NCI-H1930 (cell line): Measurements from ENCODE around the gene RET.

Source experiments
- DNase-seq, 2 experiments: peaks; one replicate each; lab custom pipeline; 2025; lab: John Stamatoyannopoulos, UW

RET gene

DNA sequence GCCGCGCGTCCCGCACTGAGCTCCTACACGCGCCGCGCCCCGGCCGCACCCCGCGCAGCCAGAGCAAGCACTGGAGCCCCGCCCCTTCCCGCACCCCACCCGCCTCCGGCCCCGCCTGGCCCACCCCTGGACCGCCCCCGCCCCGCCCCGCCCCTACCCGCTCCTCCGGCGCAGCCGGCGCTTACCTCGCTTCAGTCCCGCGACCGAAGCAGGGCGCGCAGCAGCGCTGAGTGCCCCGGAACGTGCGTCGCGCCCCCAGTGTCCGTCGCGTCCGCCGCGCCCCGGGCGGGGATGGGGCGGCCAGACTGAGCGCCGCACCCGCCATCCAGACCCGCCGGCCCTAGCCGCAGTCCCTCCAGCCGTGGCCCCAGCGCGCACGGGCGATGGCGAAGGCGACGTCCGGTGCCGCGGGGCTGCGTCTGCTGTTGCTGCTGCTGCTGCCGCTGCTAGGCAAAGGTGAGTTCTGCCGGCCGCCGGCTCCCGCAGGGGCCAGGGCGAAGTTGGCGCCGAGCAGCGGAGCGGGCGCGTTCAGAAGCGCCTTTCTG, at the start of gene RET:
RET (plus strand) TSS at position 194 of the 545 bp plus-strand sequence; CDS start at position 384, 190 bp downstream.
- DNase-seq = no peak

DNA sequence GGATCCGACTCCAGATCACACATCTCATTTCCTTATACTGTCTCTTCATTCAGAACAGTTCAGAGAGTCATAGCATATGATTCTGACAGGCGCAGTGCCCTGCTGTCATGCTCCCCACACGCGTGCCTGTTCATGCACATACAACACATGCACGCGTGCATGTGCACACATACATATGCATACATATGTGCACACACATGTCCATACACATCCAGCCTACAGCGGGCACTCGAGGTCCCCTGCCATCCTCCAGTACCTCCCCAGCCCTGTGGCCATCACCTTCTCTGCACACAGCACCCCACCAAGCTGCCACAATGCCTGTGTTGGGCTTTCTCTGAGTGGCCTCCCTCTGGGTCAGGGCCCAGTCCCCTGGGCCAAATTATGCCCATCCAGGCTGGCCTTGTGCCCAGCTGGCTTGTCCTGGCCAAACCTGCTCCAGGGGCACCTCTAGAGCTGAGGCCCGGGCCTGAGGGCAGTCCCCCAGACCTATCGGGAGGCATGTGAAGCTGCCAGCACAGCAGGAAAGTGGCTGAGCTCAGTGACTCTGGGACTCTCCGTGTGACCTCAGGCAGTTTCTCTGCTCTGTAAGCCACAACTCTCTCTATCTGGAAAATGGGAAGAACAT, 49.4 kb upstream of the RET start:
- DNase-seq = no peak

DNA sequence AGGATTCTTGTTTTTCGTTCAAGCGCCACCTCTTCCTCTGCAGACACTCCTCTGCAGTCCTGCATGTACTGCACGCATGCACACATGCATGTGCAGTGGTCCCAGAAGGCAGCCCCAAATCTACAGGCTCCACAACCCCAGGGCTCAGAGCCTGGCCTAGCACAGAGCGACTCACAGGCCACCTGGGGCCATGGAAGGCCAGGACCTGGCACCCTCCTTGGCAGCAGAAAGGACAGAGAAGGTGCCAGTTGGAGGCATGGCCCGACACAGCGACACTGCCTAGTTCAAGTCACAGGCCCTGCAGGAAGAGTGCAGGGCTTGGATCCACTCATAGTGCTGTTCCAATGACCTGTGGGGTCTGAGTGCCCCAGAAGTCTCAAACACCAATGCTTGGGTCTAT, 48.7 kb upstream of the RET start:
- no peak for DNase-seq

DNA sequence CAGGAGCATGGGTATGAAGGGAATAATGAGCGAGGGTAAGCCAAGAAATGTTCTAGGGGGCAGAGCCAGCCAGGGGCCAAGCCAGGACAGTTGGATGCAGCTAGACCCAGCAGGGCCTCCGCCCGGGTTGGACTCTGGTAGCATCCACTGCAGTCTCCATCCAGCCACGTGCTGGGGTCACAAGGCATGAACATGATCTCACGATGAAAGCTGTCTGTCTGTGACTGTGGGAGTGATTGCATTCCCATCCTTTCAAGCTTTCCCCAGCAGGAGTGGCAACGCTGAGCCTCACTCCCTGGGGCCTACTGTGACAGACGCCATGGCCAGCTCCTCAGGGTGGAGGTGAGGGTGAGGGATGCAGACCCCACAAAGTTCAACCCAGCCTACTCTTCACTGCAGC, 47.8 kb upstream of the RET start:
- no peak for DNase-seq

DNA sequence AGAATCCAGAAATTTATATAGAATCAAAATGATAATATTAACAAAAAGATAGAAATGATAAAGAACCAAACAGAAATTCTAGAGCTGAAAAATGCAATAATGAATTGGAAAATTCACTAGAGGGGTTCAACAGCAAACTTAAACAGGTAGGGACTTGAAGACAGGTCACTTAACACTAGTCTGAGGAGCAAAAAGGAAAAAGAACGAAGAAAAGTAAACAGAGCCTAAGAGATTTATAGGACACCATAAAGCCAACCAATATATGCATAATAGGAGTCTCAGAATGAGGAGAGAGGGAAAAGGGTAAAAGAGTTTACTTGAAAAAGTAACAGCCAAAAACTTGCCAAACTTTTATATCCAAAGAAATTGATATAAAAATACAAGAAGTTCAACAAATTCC, 44.3 kb upstream of the RET start:
- DNase-seq = no peak

DNA sequence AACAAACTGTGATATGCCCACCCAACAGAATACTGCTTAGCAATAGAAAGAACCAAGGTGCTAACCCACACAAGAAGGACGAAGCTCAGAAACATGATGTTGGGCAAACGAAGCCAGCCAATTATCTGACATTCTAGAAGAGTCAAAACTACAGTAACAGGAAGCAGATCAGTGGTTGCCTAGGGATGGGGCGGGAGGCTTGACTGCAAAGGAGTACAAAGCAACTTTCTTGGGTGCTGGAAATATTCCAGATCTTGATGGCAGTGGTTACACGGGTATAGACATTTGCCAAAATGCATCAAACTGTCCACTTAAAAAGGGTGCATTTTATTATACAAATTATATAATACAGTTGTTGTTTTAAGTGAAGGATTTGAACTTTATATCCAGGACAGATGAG, 41.1 kb upstream of the RET start:
- no peak for DNase-seq

DNA sequence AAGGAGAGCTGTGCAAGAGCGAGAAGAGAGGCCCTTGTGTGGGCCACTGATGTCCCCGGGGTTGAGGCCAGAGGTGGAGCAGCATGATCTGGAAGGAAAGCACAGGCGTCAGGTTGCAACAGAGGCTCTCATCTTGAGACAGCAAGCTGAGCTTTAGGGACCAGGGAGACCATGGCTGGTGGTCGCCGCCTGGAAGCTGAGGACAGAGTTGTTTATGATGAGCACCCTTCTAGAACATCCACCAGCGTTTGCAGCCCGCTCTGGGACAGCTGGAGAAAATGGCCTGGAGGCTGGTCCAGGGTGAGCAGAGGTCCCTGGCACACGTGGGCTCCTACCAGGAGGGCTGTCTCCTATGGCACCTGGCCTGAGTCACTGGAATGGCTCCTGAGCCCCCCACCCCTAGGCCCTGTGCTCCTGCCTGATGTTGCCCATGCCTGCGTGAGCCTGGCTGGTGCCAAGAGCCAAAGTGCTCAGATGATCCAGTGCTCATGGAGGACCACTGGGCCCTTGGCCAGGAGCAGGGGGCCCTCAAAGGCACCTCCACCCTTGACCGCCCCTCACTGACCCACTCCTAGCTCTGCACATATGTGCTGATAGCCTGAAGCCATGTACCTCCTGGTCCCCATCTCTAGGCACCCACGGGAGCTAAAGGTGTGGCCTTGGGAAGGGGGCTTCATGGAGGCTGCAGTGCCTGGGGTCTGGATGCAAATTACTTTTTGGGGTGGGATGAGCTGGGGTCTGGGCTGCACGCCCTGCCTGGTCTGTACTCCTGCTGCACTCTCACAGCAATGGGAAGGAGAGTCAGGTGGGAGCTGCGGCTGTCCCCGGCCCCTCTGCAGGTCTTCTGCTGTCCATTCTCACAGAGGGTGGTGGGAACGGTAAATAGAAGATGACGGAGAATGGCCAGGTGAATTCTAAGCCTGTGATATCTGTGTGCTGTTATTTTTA, 40.1 kb upstream of the RET start:
- DNase-seq = no peak

DNA sequence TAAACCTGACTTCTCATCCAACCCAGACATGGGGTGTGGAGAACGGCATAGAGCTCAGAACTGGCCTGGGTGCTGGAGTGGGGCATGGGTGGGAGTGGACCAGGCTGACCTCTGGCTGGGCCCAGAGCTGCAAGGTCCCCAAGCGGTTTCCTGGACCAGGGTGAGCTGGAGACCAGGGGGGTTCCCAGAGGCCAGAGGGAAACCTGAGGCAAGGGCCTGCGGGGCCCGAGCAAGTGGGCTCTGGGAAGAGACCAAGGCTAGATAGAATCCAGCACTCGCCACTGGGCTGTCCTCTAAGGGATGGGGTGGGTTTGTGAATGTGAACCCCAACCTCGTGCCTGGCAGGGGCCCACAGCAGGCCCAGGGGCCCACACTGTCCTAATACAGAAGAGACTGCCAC, 39.4 kb upstream of the RET start:
- DNase-seq = no peak

DNA sequence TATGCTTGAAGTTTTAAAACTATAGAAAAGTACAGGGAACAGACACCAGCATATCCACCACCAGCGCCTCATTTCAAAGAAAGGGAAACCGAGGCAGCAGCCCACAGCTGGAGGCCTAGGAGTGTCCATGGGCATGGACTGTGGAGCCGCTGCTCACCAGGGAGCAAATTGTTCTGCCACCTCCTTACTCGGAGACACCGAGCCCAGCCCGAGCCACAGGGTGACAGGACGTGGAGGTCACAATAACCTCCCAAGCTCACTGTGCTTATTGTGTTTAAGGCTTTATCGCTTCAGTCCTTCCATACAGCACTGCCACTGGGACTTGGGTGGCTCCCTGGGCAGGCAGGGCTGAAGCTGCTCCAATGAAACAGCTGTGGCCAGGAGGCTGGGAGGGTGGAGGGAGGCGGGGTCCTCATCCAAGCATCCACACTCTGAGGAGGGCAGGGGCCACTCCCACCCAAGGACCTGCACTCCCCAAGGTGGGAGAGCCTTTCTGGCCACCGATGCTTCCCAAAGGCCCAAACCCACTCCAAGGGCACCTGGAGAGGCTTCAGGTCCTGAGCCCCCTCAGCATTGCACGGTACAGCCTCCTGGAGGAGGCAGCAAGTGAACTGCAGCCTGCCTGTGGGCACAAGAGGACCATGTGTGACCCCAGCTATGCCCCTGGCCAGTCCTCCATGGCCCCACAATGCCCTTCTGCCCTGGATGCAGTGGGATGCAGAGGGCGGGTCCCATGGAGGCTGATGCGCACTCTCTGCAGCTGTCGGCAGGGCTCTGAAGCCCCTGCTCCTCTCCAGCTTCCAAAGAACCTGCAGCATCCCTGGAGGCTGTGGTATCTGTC, 38.7 kb upstream of the RET start:
- DNase-seq = no peak

DNA sequence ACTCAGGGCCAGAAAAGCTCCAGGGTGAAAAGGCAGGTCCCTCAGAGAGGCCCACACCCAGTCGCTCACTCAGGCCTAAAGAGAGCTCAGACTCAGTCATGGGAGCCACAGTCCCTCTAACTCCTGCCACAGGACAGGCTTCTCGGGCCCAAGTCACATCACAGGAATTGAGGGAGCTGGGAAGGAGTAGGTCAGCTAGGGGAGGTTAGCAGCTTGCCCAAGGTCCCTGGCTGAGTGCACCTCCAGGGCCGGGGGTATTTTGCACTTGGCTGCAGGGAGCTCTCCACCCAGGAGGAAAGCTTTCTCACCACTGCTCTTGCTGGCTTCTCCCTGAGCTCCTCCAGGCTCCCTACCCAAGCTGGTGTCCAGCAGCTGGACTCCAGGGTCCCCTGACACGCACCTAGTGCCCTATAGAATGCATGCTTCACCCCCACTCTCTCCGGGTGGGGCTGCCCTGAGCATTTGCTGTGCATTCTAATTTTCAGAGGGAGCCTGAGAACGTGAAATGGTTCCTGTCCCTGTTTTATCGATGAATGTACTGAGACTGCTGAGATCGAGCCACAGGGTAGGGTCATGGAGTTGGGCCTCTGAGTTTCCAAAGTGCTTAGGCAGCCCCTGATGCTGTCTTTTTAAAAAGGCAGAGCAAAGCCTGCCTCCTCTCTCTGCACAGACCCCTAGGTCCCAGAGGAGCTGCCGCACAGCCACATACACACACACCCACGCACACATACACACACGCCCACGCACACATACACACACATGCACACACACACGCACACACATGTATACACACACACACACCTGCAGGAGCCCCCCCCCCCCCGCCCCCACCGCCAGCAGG, 37.9 kb upstream of the RET start:
- no peak for DNase-seq

DNA sequence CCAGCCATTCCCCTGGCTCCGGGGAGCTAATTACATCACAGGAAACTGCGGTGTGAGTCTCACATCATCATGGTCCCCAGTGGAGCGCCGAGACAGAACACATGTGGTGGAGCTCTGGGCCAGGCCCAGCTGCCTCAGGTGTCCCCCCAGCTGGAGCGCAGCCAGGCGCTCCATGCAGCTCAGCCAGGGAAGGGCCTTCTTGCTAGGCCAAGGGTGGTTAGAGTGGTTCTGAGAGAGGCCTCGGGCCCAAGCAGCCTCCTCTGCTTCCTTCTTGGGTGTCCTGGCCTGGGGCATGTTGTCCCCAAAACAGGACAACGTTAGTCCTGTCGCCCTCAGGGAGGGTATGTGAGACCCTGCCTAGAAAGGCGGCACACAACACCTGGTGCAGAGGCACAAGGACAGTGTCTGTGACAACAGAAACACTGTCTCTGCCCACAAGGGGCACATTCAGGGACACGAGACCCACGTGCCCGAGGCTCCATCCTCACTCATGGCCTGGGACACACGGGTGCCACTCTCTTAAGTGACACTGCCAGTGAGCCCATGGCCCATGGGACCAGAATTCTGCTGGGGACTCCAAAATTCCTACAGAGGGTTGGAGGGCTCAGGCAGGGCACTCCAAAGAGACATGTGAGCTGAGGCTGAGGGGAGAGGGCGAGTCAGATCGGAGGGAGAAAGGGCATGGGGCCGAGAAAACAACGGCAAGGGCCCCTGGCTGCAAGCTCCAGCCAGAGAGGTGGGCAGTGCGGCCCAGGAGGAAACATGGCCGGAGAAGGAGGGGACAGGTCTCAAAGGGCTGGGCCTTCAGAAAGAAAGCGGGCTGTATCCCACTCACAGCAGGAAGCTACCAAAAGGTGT, 37.0 kb upstream of the RET start:
- DNase-seq = no peak

DNA sequence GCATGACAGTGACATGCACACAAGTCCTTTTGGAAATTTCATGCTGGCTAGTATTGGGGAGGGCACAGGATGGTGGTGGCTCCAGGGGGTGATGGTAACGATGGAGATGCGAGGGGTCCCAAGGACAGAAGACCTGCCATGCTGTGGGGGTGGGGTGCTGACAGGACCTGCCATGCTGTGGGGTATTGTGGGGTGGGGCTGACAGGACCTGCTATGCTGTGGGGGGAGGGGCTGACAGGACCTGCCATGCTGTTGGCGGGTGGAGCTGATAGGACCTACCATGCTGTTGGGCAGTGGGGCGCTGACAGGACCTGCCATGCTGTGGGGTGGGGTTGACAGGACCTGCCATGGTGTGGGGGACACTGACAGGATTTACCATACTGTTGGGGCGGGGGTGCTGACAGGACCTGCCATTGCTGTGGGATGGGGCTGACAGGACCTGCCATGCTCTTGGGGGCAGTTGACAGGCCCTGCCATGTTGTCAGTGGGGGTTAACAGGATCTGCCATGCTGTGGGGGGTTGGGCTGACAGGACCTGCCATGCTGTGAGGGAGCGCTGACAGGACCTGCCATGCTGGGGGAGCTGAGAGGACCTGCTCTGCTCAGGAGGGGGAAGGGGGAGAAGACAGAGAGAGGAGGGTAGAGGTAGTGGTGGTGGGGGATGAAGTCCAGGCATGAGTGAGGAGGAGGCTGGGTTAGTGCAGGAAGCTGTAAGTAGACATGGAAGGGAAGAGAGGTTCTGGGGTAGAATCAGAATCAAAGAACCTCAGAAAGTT, 36.2 kb upstream of the RET start:
- no peak for DNase-seq

DNA sequence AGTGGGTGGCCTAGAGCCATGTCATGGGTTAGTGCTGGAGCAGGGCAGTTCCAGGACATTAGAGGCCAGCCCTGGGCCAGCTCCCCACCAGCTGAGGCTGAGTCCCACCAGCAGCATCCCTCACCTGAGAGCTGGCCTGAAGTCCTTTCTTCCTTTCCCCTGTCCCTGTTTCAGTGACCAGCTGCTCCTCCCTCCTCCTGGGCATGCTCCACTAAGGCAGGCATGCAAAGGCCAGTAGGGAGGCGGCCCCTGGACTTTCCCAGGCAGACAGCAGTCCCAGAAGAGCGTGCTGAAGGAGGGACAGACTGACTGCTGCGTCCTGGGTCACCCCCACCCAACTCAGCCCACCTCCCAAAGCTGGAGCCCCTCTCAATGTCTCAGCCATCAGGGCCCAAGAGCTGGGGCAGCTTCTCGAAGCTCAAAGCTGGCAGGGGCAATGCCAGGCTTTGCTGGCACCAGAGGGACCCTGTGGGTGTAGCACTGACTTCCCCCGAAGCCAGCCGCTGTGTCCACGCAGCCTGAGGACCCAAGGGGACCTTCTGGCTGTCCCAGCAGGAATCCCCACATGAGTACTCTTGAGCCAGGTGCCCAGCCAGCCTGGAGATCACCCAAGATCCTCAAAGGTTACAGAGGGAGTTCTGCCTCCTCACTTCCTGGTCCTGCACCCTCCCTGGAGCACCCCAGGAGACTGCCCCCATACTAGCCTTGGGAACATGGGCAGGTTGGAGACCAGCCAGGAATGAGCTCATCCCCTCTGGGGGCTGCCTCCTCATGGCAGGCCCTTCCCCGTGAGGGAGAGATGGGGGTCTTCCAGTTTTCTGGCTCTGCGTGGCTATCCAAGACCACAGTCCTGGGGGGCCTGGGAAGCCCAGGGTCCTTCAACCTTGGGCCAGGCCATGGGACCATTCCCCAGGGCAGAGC, 35.2 kb upstream of the RET start:
- DNase-seq = no peak

DNA sequence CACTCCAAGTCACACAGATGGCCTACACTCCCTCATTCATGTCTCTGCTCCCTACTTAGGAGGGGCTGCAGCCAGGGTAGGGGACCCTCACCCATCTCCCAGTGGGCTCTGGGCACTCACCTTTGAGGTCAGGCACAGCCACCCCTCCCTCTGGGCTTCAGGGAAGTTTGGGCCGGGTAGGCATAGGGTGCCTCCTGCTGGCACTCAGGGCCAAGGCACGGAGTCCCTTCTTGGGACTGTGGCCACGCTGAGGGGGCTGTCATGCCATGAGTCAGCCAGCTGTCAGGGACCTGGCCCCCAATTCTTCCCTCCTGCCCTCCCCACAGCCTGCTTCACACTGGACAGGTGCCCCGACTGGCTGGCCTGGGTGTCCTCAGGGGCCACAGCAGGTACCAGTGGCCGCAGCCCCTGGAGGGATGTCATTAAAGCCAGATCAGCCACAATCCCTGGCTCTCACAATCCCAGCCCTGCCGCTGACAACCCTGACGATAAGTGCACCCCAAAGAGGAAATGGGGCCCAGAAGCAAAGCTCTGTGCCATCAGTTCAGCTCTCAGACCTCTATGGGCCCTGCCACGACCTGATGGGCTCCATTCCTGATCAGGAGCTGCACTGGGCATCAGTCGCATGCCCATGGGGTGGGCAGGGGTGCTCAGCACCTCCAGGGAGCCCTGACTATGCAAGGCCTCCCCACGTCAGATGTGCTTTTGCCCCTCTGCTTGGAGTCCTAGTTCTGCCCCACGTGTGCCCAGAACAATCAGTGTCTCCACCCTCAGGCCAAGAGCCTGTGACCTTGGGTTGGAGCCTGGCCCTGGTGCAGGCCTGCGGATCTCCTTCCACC, 34.1 kb upstream of the RET start:
- DNase-seq = no peak

DNA sequence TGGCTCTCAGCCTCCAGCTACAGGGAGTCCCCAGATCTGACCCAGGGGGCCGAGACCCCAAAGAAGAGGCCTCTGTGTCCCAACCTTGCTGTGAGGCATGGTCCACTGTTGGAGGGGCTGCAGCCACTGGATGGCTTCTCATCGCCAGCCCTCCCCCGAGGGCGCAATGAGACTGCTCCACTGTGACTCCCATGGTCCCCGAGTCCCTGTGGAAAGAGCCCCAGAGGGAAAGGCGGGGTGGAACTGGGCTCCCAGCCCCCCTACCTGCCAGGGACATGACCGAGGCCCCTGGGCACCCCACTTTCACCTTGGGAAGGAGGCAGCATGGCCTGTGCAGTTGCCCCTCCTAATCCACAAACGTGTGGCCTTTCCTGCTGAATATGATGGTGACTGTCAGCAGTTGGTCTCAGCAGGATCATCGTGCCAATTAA, 33.5 kb upstream of the RET start:
- DNase-seq = no peak

DNA sequence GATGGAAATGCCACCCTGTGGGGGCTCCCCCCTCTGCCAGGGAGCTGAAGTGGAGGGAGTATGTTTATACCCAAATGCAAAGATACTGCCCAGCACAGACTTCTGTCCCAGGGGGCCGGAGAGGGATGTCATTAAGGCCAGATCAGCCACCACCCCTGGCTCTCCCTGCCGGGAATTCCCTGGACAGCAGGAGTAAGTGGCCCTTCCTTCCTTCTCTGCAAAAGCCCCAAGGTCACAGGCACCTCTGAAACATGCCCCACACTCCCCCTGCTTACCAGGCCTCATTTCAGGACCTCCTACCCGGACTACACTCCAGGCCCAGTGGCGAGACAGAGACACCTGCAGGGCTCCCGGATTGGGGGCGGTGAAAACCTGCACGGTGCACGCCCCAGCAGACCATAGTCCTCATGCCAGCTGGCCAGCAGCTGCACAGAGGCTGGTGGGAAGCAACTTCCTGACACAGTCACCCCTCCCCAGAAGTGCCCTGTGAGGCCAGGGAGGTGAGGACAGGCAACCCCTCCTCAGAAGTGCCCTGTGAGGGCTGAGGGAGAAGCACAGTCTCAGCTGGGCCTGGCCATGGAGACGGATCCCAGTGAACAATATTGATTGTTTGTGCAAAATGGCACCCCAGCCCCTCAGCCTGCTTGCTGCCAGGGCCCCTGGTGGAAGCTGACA, 33.0 kb upstream of the RET start:
- no peak for DNase-seq

DNA sequence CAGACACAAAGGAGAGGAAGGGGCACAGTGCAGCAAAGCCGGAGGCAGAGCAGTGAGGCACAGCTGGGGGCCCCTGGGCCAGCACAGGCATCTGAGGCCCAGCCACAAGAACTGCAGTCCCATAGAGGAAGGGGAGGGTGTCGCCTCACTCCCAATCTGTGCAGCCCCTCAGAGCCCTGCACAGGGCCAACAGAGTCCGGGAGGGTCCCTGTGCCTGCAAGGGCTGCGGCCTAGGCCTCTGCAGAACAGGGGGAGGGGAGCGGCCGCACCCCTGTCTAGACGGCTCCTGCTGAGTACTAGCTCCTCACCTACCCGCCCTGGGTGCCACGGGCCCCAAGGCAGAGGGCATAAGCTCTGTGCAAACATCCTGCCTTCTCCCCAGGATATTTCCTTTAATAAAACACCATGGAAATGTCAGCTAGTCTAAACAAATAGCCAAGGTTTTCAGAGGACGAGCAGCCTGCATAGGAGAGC, 32.4 kb upstream of the RET start:
- no peak for DNase-seq
